Adipose tissue (tissue), 3 donors: Measurements from ENCODE around the gene RIMBP3C. TPM values are rescaled to one million over a fixed set of nuclear protein-coding genes. Genes with fewer than 3 reads are reported as not detected.

ENCODE experiments used
- polyA plus RNA-seq, 3 donors: library from polyadenylated mRNA; stranded (reverse); fragments of 200-250 nt; gene quantifications; one replicate each; pipeline ENCODE4 v1.2.3, GENCODE V29; 2013
- donor health status: healthy with polysubstance abuse.
- donor health status: Bipolar disorder and iron deficiency.
- donor health status: healthy.

Gene RIMBP3C
- polyA plus RNA-seq, 3 donors, result 0.01 TPM; not detected in 1

Other genes starting within 250 kb of the RIMBP3C start
- gene RIMBP3B, start 167.7 kb downstream of the RIMBP3C start, polyA plus RNA-seq, result under 1 TPM in 1 of 3 donors, not detected in 2; 0.08 TPM
- gene HIC2, start 134.1 kb downstream of the RIMBP3C start, polyA plus RNA-seq, result 1 to 10 TPM in 2 of 3 donors, under 1 TPM in 1; 0.98 to 2.0 (median 1.6) TPM
- 1 to 10 TPM in 1 of 3 donors, under 1 TPM in 2; 0.15 to 1.1 (median 0.64) TPM for gene TMEM191C, start 84.1 kb downstream of the RIMBP3C start, polyA plus RNA-seq
- gene UBE2L3, start 16.3 kb upstream of the RIMBP3C start, polyA plus RNA-seq, result 10 to 100 TPM; 21.4 to 56.3 (median 47.6) TPM
- 10 to 100 TPM in 2 of 3 donors, 1 to 10 TPM in 1; 6.1 to 34.7 (median 12.2) TPM for gene YDJC, start 78.6 kb upstream of the RIMBP3C start, polyA plus RNA-seq
- 1 to 10 TPM in 1 of 3 donors, under 1 TPM in 2; 0.15 to 1.0 (median 0.67) TPM for gene CCDC116, start 81.3 kb upstream of the RIMBP3C start, polyA plus RNA-seq
- gene SDF2L1, start 90.8 kb upstream of the RIMBP3C start, polyA plus RNA-seq, result 10 to 100 TPM; 18.1 to 69.9 (median 43.6) TPM
- 10 to 100 TPM; 12.5 to 18.8 (median 16.6) TPM for gene PPIL2, start 114.6 kb upstream of the RIMBP3C start, polyA plus RNA-seq
- gene YPEL1, start 184.3 kb upstream of the RIMBP3C start, polyA plus RNA-seq, result 1 to 10 TPM; 1.5 to 3.0 (median 2.9) TPM